HepG2 (cell line): Measurements from ENCODE around the gene NUCB1. TPM values are rescaled to one million over a fixed set of nuclear protein-coding genes. Genes with fewer than 3 reads are reported as not detected.
A peak's percentile ranks its signal among the peaks of the same experiment; 100 is the strongest.

Experiments used
- AKAP8 ChIP-seq: sonication (generic); formaldehyde crosslinking; IDR thresholded peaks from 2 replicates; pipeline ENCODE4 v1.5.1; 2020; ENCODE audit warnings: mild to moderate bottlenecking, missing genetic modification reagents
- CBFB ChIP-seq: sonication (generic); formaldehyde crosslinking; IDR thresholded peaks from 2 replicates; pipeline ENCODE4 v1.4.0; 2020; ENCODE audit warnings: missing genetic modification reagents
- HMG20A ChIP-seq: IDR thresholded peaks from 2 replicates; pipeline ENCODE4 v1.6.1; 2016; ENCODE audit warnings: borderline replicate concordance
- JUND ChIP-seq: sonication (generic); formaldehyde crosslinking; IDR thresholded peaks from 2 replicates; pipeline ENCODE4 v1.8.0; 2022; ENCODE audit warnings: mild to moderate bottlenecking, missing genetic modification reagents
- KAT2B ChIP-seq: fragments of 150-350 bp; IDR thresholded peaks from 2 replicates; pipeline ENCODE4 v1.6.1; 2014; ENCODE audit warnings: low read depth, low read length, borderline replicate concordance
- KDM2A ChIP-seq: sonication (generic); formaldehyde crosslinking; IDR thresholded peaks from 2 replicates; pipeline ENCODE4 v1.4.0; 2020; ENCODE audit warnings: low read depth, missing genetic modification reagents, borderline replicate concordance
- MAFF ChIP-seq: IDR thresholded peaks from 2 replicates; pipeline ENCODE4 v1.6.1; 2011; ENCODE audit warnings: low read depth, low read length, improper control_type of control experiment
- NAIF1 ChIP-seq: sonication (generic); formaldehyde crosslinking; IDR thresholded peaks from 2 replicates; pipeline ENCODE4 v1.5.0; 2020; ENCODE audit warnings: mild to moderate bottlenecking, missing genetic modification reagents, borderline replicate concordance
- NBN ChIP-seq: fragments of 450-650 bp; conservative IDR thresholded peaks from 2 replicates; pipeline ENCODE4 v1.6.1; 2017
- NCOR1 ChIP-seq: fragments of 200-600 bp; sonication (generic); IDR thresholded peaks from 2 replicates; pipeline ENCODE4 v1.7.0; 2017; ENCODE audit warnings: antibody characterized with exemption, low read length, borderline replicate concordance
- SALL2 ChIP-seq: sonication (generic); formaldehyde crosslinking; IDR thresholded peaks from 2 replicates; pipeline ENCODE4 v1.8.1; 2023; ENCODE audit warnings: mild to moderate bottlenecking, missing genetic modification reagents, inconsistent platforms
- TBX2 ChIP-seq: sonication (generic); formaldehyde crosslinking; IDR thresholded peaks from 2 replicates; pipeline ENCODE4 v1.5.0; 2020; ENCODE audit warnings: missing genetic modification reagents, mild to moderate bottlenecking, borderline replicate concordance
- ZNF136 ChIP-seq: sonication (generic); formaldehyde crosslinking; IDR thresholded peaks from 2 replicates; pipeline ENCODE4 v1.8.1; 2022; ENCODE audit warnings: low read depth, mild to moderate bottlenecking, moderate library complexity, missing genetic modification reagents
- ZNF224 ChIP-seq: sonication (generic); formaldehyde crosslinking; IDR thresholded peaks from 2 replicates; pipeline ENCODE4 v1.5.0; 2020; ENCODE audit warnings: mild to moderate bottlenecking, missing genetic modification reagents
- ZNF75D ChIP-seq: sonication (generic); formaldehyde crosslinking; IDR thresholded peaks from 2 replicates; pipeline ENCODE4 v1.8.1; 2023; ENCODE audit warnings: missing genetic modification reagents, mild to moderate bottlenecking, borderline replicate concordance
- ZNF816 ChIP-seq: sonication (generic); formaldehyde crosslinking; IDR thresholded peaks from 2 replicates; pipeline ENCODE4 v1.8.0; 2022; ENCODE audit warnings: missing genetic modification reagents, mild to moderate bottlenecking, borderline replicate concordance
- polyA plus RNA-seq, 8 experiments: library from polyadenylated mRNA; depleted of rRNA in 3 of 8; stranded (reverse) in 7 of 8; unstranded in 1 of 8; fragments of >200 nt; fragmentation: Illumina TruSeq in 4 of 8; extraction: Trizol in 4 of 8; gene quantifications; 2 replicates each; pipeline versions ENCODE4 v1.2.1 to v1.2.3, GENCODE V29; 2011 to 2016; ENCODE audit warnings: low read depth in 4 of 8, missing spikeins in 1 of 8, mixed read lengths in 1 of 8; ENCODE audit not compliant: insufficient read depth in 1 of 8
- total RNA-seq, 5 experiments: library from RNA; depleted of rRNA; stranded (reverse); fragments of >200 nt; fragmentation: Illumina TruSeq; extraction: Trizol; gene quantifications; 2 replicates each; pipeline ENCODE4 v1.2.3, GENCODE V29; 2016; ENCODE audit warnings: low read depth in 1 of 5
- TF ChIP-seq, protein P1 (sequence below): sonication (generic); formaldehyde crosslinking; IDR thresholded peaks from 2 replicates; pipeline ENCODE4 v1.4.0; 2020; ENCODE audit warnings: missing genetic modification reagents
- TF ChIP-seq, protein P2 (sequence below): fragments of 450-650 bp; IDR thresholded peaks from 2 replicates; pipeline ENCODE4 v1.6.1; 2017; ENCODE audit warnings: mild to moderate bottlenecking
- TF ChIP-seq, protein P3 (sequence below): sonication (generic); formaldehyde crosslinking; IDR thresholded peaks from 2 replicates; pipeline ENCODE4 v1.9.0; 2021; ENCODE audit warnings: missing genetic modification reagents, borderline replicate concordance
- TF ChIP-seq, protein P4 (sequence below): sonication (generic); formaldehyde crosslinking; conservative IDR thresholded peaks from 2 replicates; pipeline ENCODE4 v1.8.1; 2023; ENCODE audit warnings: missing genetic modification reagents
- TF ChIP-seq, protein P5 (sequence below): sonication (generic); formaldehyde crosslinking; IDR thresholded peaks from 2 replicates; pipeline ENCODE4 v1.5.0; 2020; ENCODE audit warnings: missing genetic modification reagents

Gene NUCB1
- total and polyA plus RNA-seq, 2 of the 13 experiments (the other 11 are each of a cell fraction or from before 2014, with no cell fraction given), result 82.3 to 106 TPM

DNA sequence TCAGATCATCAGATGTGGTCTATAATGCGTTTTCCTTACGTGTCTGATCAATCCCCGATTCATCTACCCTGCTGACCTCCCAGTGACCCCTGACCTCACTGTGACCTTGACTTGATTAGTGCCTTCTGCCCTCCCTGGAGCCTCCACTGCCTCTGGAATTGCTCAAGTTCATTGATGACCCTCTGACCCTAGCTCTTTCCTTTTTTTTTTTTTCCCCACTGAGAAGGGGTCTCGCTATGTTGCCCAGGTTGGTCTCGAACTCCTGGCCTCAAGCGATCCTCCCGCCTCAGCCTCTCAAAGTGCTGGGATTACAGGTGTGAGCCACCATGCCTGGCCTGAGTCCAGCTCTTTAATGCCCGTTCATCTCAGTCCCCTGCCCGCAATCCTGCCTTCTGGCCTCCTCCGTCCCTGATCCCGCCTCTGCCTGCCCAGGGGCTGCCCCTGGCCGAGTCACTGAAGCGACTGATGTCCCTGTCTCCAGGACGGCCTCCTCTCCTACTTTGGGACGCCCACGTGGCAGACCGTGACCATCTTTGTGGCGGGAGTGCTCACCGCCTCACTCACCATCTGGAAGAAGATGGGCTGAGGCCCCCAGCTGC lies 61.0 kb downstream of the NUCB1 start (continued):
- TF ChIP-seq, protein P1, sequence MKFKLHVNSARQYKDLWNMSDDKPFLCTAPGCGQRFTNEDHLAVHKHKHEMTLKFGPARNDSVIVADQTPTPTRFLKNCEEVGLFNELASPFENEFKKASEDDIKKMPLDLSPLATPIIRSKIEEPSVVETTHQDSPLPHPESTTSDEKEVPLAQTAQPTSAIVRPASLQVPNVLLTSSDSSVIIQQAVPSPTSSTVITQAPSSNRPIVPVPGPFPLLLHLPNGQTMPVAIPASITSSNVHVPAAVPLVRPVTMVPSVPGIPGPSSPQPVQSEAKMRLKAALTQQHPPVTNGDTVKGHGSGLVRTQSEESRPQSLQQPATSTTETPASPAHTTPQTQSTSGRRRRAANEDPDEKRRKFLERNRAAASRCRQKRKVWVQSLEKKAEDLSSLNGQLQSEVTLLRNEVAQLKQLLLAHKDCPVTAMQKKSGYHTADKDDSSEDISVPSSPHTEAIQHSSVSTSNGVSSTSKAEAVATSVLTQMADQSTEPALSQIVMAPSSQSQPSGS (CRISPR knock-in tag), result 0 out of 2 replicates have a peak, but pooled peaks have one; percentile 39
- TF ChIP-seq, protein P2, sequence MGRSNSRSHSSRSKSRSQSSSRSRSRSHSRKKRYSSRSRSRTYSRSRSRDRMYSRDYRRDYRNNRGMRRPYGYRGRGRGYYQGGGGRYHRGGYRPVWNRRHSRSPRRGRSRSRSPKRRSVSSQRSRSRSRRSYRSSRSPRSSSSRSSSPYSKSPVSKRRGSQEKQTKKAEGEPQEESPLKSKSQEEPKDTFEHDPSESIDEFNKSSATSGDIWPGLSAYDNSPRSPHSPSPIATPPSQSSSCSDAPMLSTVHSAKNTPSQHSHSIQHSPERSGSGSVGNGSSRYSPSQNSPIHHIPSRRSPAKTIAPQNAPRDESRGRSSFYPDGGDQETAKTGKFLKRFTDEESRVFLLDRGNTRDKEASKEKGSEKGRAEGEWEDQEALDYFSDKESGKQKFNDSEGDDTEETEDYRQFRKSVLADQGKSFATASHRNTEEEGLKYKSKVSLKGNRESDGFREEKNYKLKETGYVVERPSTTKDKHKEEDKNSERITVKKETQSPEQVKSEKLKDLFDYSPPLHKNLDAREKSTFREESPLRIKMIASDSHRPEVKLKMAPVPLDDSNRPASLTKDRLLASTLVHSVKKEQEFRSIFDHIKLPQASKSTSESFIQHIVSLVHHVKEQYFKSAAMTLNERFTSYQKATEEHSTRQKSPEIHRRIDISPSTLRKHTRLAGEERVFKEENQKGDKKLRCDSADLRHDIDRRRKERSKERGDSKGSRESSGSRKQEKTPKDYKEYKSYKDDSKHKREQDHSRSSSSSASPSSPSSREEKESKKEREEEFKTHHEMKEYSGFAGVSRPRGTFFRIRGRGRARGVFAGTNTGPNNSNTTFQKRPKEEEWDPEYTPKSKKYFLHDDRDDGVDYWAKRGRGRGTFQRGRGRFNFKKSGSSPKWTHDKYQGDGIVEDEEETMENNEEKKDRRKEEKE, result no peak
- TF ChIP-seq NAIF1 (no peak), ZNF224 (CRISPR knock-in tag) (no peak), JUND (CRISPR knock-in tag) (no peak), KAT2B (no peak), HMG20A (no peak), ZNF75D (CRISPR knock-in tag) (no peak), ZNF136 (CRISPR knock-in tag) (no peak), SALL2 (no peak), NBN (no peak), MAFF (no peak), NCOR1 (peak; percentile 69; the same call in 1 of the 2 replicates), ZNF816 (CRISPR knock-in tag) (no peak), TBX2 (CRISPR knock-in tag) (no peak), CBFB (CRISPR knock-in tag) (no peak), KDM2A (CRISPR knock-in tag) (peak; percentile 13; the same call in 1 of the 2 replicates), AKAP8 (CRISPR knock-in tag) (no peak)
- TF ChIP-seq, protein P3, sequence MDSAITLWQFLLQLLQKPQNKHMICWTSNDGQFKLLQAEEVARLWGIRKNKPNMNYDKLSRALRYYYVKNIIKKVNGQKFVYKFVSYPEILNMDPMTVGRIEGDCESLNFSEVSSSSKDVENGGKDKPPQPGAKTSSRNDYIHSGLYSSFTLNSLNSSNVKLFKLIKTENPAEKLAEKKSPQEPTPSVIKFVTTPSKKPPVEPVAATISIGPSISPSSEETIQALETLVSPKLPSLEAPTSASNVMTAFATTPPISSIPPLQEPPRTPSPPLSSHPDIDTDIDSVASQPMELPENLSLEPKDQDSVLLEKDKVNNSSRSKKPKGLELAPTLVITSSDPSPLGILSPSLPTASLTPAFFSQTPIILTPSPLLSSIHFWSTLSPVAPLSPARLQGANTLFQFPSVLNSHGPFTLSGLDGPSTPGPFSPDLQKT (CRISPR knock-in tag), result no peak
- TF ChIP-seq, protein P4, sequence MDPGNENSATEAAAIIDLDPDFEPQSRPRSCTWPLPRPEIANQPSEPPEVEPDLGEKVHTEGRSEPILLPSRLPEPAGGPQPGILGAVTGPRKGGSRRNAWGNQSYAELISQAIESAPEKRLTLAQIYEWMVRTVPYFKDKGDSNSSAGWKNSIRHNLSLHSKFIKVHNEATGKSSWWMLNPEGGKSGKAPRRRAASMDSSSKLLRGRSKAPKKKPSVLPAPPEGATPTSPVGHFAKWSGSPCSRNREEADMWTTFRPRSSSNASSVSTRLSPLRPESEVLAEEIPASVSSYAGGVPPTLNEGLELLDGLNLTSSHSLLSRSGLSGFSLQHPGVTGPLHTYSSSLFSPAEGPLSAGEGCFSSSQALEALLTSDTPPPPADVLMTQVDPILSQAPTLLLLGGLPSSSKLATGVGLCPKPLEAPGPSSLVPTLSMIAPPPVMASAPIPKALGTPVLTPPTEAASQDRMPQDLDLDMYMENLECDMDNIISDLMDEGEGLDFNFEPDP, result no peak
- TF ChIP-seq, protein P5, sequence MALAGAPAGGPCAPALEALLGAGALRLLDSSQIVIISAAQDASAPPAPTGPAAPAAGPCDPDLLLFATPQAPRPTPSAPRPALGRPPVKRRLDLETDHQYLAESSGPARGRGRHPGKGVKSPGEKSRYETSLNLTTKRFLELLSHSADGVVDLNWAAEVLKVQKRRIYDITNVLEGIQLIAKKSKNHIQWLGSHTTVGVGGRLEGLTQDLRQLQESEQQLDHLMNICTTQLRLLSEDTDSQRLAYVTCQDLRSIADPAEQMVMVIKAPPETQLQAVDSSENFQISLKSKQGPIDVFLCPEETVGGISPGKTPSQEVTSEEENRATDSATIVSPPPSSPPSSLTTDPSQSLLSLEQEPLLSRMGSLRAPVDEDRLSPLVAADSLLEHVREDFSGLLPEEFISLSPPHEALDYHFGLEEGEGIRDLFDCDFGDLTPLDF (CRISPR knock-in tag), result no peak
